C4-2B (cell line): ENCODE measurements around the gene CBARP.

Experiments
- CTCF ChIP-seq: fragments of 450-650 bp; conservative IDR thresholded peaks from 2 replicates; pipeline ENCODE4 v1.5.1; 2017; ENCODE audit warnings: mild to moderate bottlenecking
- ZFX ChIP-seq: fragments of 450-650 bp; IDR thresholded peaks from 2 replicates; pipeline ENCODE4 v1.6.1; 2017

- TF ChIP-seq CTCF = no peak
- TF ChIP-seq ZFX = no peak
Observed at GRCh38 chr19:1262623-1263123, 24.9 kb upstream of the CBARP start.
